HAP-1 (cell line): Measurements from ENCODE around the gene HEATR9.

Source experiments
- DNase-seq, 2 experiments: peaks; one replicate each; pipeline ENCODE4 v3.0.0-alpha.2; 2016 to 2020; ENCODE audit warnings: low spot score in 2 of 2
- H3K27me3 ChIP-seq: fragments of 250-450 bp; sonication (Bioruptor Pico); 2 replicates; pipeline ENCODE4 v1.5.1; 2020; ENCODE audit warnings: low read depth, mild to moderate bottlenecking, moderate library complexity
- H3K36me3 ChIP-seq: fragments of 250-450 bp; sonication (Bioruptor Pico); replicated peaks from 2 replicates; pipeline ENCODE4 v1.5.1; 2020; ENCODE audit warnings: mild to moderate bottlenecking
- H3K4me1 ChIP-seq: fragments of 250-450 bp; sonication (Bioruptor Pico); 2 replicates; pipeline ENCODE4 v1.5.1; 2020; ENCODE audit warnings: mild to moderate bottlenecking
- H3K4me3 ChIP-seq: fragments of 250-450 bp; sonication (Bioruptor Pico); 2 replicates; pipeline ENCODE4 v1.5.1; 2020; ENCODE audit warnings: mild to moderate bottlenecking, moderate library complexity
- H3K9me3 ChIP-seq: fragments of 250-450 bp; sonication (Bioruptor Pico); 2 replicates; pipeline ENCODE4 v1.5.1; 2020; ENCODE audit warnings: mild to moderate bottlenecking, moderate library complexity
- in situ Hi-C: fragments of 300-500 bp; cut with MboI; formaldehyde crosslinking; loops from 3 replicates; pipeline ENCODE4 v1.14.3; 2020; ENCODE audit warnings: low sequenced_read_pairs, inconsistent platforms, mixed read lengths

The HEATR9 gene

DNA sequence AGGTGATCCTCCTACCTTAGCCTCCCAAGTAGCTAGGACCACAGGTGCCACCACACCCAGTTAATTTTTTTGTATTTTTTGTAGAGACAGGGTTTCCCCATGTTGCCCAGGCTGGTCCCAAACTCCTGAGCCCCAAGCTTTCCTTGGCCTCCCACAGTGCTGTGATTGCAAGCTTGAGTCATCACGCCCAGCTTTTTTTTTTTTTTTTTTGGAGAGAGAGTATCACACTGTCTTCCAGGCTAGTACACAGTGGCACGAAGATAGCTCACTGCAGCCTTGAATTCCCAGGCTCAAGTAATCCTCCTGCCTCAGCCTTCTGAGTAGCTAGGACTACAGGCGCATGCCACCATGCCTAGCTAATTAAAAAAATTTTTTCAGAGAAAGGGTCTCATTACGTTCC, 27.2 kb downstream of the HEATR9 start:
- Histone ChIP-seq H3K4me1 (no peaks in the 10 kb centered on the region), H3K36me3 (peaks cover 97% of the 10 kb centered on the region), H3K4me3 (no peak overlapping the region), H3K9me3 (no peaks in the 10 kb centered on the region), H3K27me3 (no peaks in the 10 kb centered on the region)
- no peak for DNase-seq
- in situ Hi-C loops: loop anchor here (25.0 kb wide), 1 partner anchor 671 kb away; no protein-coding TSS in a partner anchor

DNA sequence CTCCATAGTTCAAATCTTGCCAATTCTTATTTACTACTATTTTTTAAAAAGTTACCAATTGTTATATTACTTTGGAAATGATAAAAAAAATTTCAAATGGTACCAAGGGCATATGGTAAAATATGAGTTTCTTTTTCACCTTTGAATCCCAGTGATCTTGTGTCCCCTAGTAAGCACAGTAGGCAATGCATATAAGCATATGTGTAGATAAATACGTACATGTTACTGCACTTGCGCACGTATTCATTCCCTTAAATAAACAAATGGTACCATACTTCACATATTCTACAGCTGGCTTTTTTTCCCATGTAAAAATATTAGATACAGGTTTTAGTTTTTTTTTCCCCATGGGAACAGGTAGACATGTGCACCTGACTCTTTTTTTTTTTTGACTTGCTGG, 27.6 kb downstream of the HEATR9 start:
- no peaks in the 10 kb centered on the region for H3K4me1 ChIP-seq
- in situ Hi-C loops: loop anchor here (25.0 kb wide), 1 partner anchor 671 kb away; no protein-coding TSS in a partner anchor
- H3K36me3 ChIP-seq: peaks cover 97% of the 10 kb centered on the region
- no peak for DNase-seq
- no peak overlapping the region for H3K4me3 ChIP-seq
- H3K27me3 ChIP-seq: no peaks in the 10 kb centered on the region
- no peaks in the 10 kb centered on the region for H3K9me3 ChIP-seq

- in situ Hi-C loops: loop anchor here (25.0 kb wide), 1 partner anchor 687 kb away; no protein-coding TSS in a partner anchor
- Histone ChIP-seq H3K4me3 (no peak overlapping the region), H3K27me3 (no peaks in the 10 kb centered on the region), H3K9me3 (no peaks in the 10 kb centered on the region), H3K4me1 (no peaks in the 10 kb centered on the region), H3K36me3 (peaks cover 84% of the 10 kb centered on the region)
- no peak for DNase-seq
Measured at GRCh38 chr17:35825206-35825605, 43.5 kb downstream of the HEATR9 start.

DNA sequence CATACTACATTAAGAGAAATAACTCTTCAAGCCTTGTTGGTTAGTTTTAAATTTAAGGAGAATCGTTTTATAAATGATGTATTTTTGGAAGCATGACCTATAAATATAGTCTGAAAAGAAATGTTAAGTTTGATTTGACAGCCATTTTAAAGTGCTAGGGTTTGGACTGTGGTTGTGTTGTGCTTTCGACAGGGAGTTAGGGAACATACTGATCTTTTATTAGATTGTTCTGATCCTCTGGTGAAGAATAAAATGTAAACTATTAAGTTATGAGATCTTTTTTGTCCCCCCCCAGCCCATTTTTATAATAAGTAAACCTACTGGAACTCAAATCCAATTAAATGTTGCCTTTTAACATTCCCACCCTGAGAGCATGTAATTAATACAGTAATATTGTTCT, 47.4 kb downstream of the HEATR9 start:
- Histone ChIP-seq H3K27me3 (no peaks in the 10 kb centered on the region), H3K9me3 (no peaks in the 10 kb centered on the region), H3K36me3 (peaks cover 86% of the 10 kb centered on the region), H3K4me1 (no peaks in the 10 kb centered on the region), H3K4me3 (no peak overlapping the region)
- in situ Hi-C loops: no loop called here
- no peak for DNase-seq

- no peak for DNase-seq
- Histone ChIP-seq H3K4me1 (peaks cover 10% of the 10 kb centered on the region), H3K9me3 (no peaks in the 10 kb centered on the region), H3K27me3 (no peaks in the 10 kb centered on the region), H3K4me3 (no peak overlapping the region), H3K36me3 (peaks cover 74% of the 10 kb centered on the region)
- in situ Hi-C loops: no loop called here
Measured at GRCh38 chr17:35819455-35819854, 49.2 kb downstream of the HEATR9 start.

- H3K9me3 ChIP-seq: no peaks in the 10 kb centered on the region
- DNase-seq: no peak
- no peaks in the 10 kb centered on the region for H3K27me3 ChIP-seq
- H3K4me3 ChIP-seq: no peak overlapping the region
- H3K4me1 ChIP-seq: peaks cover 16% of the 10 kb centered on the region
- in situ Hi-C loops: no loop called here
- H3K36me3 ChIP-seq: peaks cover 55% of the 10 kb centered on the region
Measured at GRCh38 chr17:35817196-35817595, 51.5 kb downstream of the HEATR9 start.

DNA sequence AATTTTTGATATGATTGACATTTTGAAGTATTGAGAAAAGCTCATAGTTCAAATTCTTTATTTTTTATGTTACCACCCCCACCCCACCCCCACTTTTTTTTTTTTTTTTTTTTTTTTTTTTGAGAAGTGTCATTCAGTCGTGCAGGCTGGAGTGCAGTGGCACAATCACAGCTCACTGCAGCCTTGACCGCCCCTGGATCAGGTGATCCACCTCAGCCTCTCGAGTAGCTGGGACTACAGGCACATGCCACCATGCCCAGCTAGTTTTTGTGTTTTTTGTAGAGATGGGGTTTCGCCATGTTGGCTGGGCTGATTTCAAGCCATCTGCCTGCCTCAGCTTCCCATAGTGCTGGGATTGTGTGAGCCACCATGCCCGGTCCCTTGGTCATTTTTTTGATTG, 52.0 kb downstream of the HEATR9 start:
- H3K9me3 ChIP-seq: no peaks in the 10 kb centered on the region
- no peaks in the 10 kb centered on the region for H3K27me3 ChIP-seq
- peaks cover 20% of the 10 kb centered on the region for H3K4me1 ChIP-seq
- H3K4me3 ChIP-seq: no peak overlapping the region
- in situ Hi-C loops: no loop called here
- no peak for DNase-seq
- peaks cover 53% of the 10 kb centered on the region for H3K36me3 ChIP-seq

- in situ Hi-C loops: no loop called here
- Histone ChIP-seq H3K36me3 (peaks cover 11% of the 10 kb centered on the region), H3K4me3 (no peak overlapping the region), H3K4me1 (peaks cover 31% of the 10 kb centered on the region), H3K27me3 (no peaks in the 10 kb centered on the region), H3K9me3 (no peaks in the 10 kb centered on the region)
- no peak for DNase-seq
Measured at GRCh38 chr17:35812456-35812855, 56.2 kb downstream of the HEATR9 start.

GRCh38 chr17:35811759-35812158, 56.9 kb downstream of the HEATR9 start:
- DNase-seq: no peak
- no peaks in the 10 kb centered on the region for H3K9me3 ChIP-seq
- H3K4me1 ChIP-seq: peaks cover 31% of the 10 kb centered on the region
- no peaks in the 10 kb centered on the region for H3K27me3 ChIP-seq
- no peak overlapping the region; the same call in 1 of the 2 replicates for H3K4me3 ChIP-seq
- in situ Hi-C loops: no loop called here
- H3K36me3 ChIP-seq: peaks cover 7% of the 10 kb centered on the region

DNA sequence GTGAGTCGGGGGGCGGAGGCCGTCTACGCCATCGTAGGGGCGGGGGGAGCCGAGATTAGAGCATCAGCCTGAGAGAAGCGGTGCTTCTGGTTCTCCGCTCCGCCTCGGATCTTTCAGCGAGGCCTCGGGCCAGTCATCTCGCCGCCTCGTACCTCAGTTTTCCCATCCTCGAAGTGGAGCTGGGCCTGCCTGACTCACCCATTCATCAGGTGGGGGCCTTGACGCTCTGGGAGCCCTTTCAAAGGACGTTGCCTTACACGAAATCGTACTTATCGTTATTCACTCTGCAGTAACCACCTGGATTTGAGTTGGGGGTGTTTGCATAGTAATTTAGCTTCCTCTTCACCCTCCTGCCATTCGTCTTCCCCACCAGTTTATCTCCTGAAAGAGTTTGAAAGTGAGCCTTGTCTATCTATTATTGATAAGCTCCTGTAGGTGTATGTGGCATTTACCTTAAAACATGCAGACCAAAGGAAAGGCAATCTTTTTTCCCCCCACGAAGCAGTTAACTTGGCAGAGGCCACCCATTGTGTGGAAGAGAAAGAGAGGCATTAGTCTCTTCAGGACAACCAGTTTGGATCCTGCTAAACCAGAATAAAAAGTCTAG, 58.7 kb downstream of the HEATR9 start:
- no peak for DNase-seq
- in situ Hi-C loops: loop anchor here (5.0 kb wide), 1 partner anchor 48 kb away; the partner anchor contains the start of gene C17orf50
- Histone ChIP-seq H3K4me1 (peaks cover 24% of the 10 kb centered on the region), H3K4me3 (peak overlapping the region; percentile 99), H3K36me3 (no peaks in the 10 kb centered on the region), H3K27me3 (no peaks in the 10 kb centered on the region), H3K9me3 (no peaks in the 10 kb centered on the region)

GRCh38 chr17:35808962-35809854, 59.5 kb downstream of the HEATR9 start, which contains the start of gene TAF15:
Gene TAF15, plus strand, starts transcription at chr17:35809484. Its CDS starts 86 bp downstream, at chr17:35809570.
- Histone ChIP-seq H3K27me3 (no peaks in the 10 kb centered on the region), H3K4me1 (peaks cover 20% of the 10 kb centered on the region), H3K9me3 (no peaks in the 10 kb centered on the region), H3K36me3 (no peaks in the 10 kb centered on the region), H3K4me3 (peak within 1 kb of the TSS; percentile 99)
- peak; percentile 97 to 98 for DNase-seq
- in situ Hi-C loops: loop anchor here (5.0 kb wide), 1 partner anchor 47 kb away; the partner anchor contains the start of gene C17orf50

- in situ Hi-C loops: loop anchor here (5.0 kb wide), 1 partner anchor 46 kb away; the partner anchor contains the start of gene C17orf50
- Histone ChIP-seq H3K27me3 (no peaks in the 10 kb centered on the region), H3K4me1 (peaks cover 17% of the 10 kb centered on the region), H3K36me3 (no peaks in the 10 kb centered on the region), H3K9me3 (no peaks in the 10 kb centered on the region), H3K4me3 (peak overlapping the region; percentile 99)
- no peak for DNase-seq
Measured at GRCh38 chr17:35808240-35808961, 60.3 kb downstream of the HEATR9 start.

GRCh38 chr17:35807371-35808144, 61.1 kb downstream of the HEATR9 start:
- Histone ChIP-seq H3K36me3 (no peaks in the 10 kb centered on the region), H3K27me3 (no peaks in the 10 kb centered on the region), H3K9me3 (no peaks in the 10 kb centered on the region), H3K4me1 (peaks cover 15% of the 10 kb centered on the region), H3K4me3 (no peak overlapping the region)
- no peak for DNase-seq
- in situ Hi-C loops: loop anchor here (5.0 kb wide), 1 partner anchor 45 kb away; the partner anchor contains the start of gene C17orf50
